ENCODE results near the gene CHST11. TPM values are rescaled to one million over a fixed set of nuclear protein-coding genes. Genes with fewer than 3 reads are reported as not detected.
A peak's percentile ranks its signal among the peaks of the same experiment; 100 is the strongest.

Gene CHST11
- total RNA-seq, 1 donor from 2014 or later: 7.7 TPM

DNA sequence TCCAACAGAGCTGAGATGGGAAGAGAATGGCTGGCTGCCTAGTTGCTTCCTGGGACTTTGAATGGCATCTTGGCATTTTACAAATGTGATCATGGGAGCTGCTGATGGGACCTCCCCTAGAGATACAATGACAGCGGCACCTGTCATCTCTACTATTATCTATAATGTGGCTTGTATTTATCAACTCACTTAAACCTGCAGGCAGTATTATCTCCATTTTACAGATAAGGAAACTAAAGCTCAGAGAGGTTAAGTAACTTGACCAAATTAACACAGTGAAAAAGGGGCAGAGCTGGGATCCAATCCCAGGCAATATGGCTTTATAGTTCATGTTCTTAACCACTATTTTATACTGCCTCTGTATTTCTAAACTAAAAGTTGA lies 111.7 kb downstream of the CHST11 start:
- H3K4me1 ChIP-seq: no peaks in the 10 kb centered on the region
- no peak overlapping the region for H3K4me3 Mint-ChIP-seq
- H3K79me2 ChIP-seq (ENCODE audit: low read depth): no peaks in the 10 kb centered on the region
- peaks cover 13% of the 10 kb centered on the region for H3K36me3 Mint-ChIP-seq
- no peaks in the 10 kb centered on the region for H3K36me3 ChIP-seq
- H3K4me1 Mint-ChIP-seq: peaks cover 7% of the 10 kb centered on the region
- no peak overlapping the region for H3K4me2 ChIP-seq
- H3K27ac ChIP-seq: no peak overlapping the region
- TF ChIP-seq, protein P1, sequence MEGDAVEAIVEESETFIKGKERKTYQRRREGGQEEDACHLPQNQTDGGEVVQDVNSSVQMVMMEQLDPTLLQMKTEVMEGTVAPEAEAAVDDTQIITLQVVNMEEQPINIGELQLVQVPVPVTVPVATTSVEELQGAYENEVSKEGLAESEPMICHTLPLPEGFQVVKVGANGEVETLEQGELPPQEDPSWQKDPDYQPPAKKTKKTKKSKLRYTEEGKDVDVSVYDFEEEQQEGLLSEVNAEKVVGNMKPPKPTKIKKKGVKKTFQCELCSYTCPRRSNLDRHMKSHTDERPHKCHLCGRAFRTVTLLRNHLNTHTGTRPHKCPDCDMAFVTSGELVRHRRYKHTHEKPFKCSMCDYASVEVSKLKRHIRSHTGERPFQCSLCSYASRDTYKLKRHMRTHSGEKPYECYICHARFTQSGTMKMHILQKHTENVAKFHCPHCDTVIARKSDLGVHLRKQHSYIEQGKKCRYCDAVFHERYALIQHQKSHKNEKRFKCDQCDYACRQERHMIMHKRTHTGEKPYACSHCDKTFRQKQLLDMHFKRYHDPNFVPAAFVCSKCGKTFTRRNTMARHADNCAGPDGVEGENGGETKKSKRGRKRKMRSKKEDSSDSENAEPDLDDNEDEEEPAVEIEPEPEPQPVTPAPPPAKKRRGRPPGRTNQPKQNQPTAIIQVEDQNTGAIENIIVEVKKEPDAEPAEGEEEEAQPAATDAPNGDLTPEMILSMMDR (IDR thresholded peaks at IDR 0.05): no peak
- no peak for TF ChIP-seq EZH2 (IDR thresholded peaks at IDR 0.05)
- TF ChIP-seq EZH2phosphoT487 (IDR thresholded peaks at IDR 0.05): no peak
- H3K4me3 ChIP-seq: no peak overlapping the region
- no peaks in the 10 kb centered on the region for H3F3A ChIP-seq (ENCODE audit: low read depth)
- H3K27me3 Mint-ChIP-seq (ENCODE audit: insufficient read depth, low read depth): peaks cover 3% of the 10 kb centered on the region
- H3K27me3 ChIP-seq: no peaks in the 10 kb centered on the region
- no peaks in the 10 kb centered on the region for H4K20me1 ChIP-seq (ENCODE audit: low read depth)
- H3K27ac Mint-ChIP-seq: peak overlapping the region; percentile 25
- no peak overlapping the region for H2AFZ ChIP-seq (replicated peaks)
- DNase-seq (ENCODE audit: low spot score): no peak
- peaks cover 11% of the 10 kb centered on the region for H3K9me3 Mint-ChIP-seq
- no peaks in the 10 kb centered on the region for H3K9me3 ChIP-seq (ENCODE audit: low read depth)
- H3K9ac ChIP-seq: no peak overlapping the region

DNA sequence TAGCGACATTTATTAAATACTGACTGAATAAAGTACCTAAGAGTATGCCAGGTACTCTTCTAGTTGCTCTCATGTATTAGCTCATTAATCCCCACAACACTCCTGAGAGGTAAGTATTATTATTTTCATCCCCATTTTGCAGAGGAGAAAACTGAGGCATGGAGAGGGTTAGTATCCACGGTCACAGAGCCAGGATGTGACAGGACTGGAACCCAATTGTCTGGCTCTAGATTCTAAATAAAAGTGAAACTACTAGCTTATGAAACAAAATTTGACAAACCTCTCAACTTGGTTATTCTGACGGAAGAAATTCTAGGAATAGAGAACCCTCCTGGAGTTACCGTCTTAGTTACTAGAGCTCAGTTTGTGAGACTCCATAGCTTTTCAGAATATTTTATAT lies 112.2 kb downstream of the CHST11 start:
- Mint-ChIP-seq H3K4me1 (peaks cover 7% of the 10 kb centered on the region), H3K9me3 (peaks cover 12% of the 10 kb centered on the region), H3K4me3 (no peak overlapping the region), H3K27me3 (ENCODE audit: insufficient read depth, low read depth) (peaks cover 3% of the 10 kb centered on the region), H3K27ac (no peak overlapping the region), H3K36me3 (peaks cover 9% of the 10 kb centered on the region)
- TF ChIP-seq EZH2 (IDR thresholded peaks at IDR 0.05) (no peak), EZH2phosphoT487 (IDR thresholded peaks at IDR 0.05) (no peak)
- TF ChIP-seq, protein P1 (IDR thresholded peaks at IDR 0.05): no peak
- DNase-seq (ENCODE audit: low spot score): no peak
- H3F3A ChIP-seq (ENCODE audit: low read depth): no peaks in the 10 kb centered on the region
- no peaks in the 10 kb centered on the region for H3K27me3 ChIP-seq
- no peaks in the 10 kb centered on the region for H4K20me1 ChIP-seq (ENCODE audit: low read depth)
- no peak overlapping the region for H3K9ac ChIP-seq
- H3K27ac ChIP-seq: no peak overlapping the region
- no peaks in the 10 kb centered on the region for H3K36me3 ChIP-seq
- no peaks in the 10 kb centered on the region for H3K79me2 ChIP-seq (ENCODE audit: low read depth)
- no peak overlapping the region for H2AFZ ChIP-seq (replicated peaks)
- H3K9me3 ChIP-seq (ENCODE audit: low read depth): no peaks in the 10 kb centered on the region
- no peak overlapping the region for H3K4me3 ChIP-seq
- H3K4me1 ChIP-seq: no peaks in the 10 kb centered on the region
- H3K4me2 ChIP-seq: no peak overlapping the region

DNA sequence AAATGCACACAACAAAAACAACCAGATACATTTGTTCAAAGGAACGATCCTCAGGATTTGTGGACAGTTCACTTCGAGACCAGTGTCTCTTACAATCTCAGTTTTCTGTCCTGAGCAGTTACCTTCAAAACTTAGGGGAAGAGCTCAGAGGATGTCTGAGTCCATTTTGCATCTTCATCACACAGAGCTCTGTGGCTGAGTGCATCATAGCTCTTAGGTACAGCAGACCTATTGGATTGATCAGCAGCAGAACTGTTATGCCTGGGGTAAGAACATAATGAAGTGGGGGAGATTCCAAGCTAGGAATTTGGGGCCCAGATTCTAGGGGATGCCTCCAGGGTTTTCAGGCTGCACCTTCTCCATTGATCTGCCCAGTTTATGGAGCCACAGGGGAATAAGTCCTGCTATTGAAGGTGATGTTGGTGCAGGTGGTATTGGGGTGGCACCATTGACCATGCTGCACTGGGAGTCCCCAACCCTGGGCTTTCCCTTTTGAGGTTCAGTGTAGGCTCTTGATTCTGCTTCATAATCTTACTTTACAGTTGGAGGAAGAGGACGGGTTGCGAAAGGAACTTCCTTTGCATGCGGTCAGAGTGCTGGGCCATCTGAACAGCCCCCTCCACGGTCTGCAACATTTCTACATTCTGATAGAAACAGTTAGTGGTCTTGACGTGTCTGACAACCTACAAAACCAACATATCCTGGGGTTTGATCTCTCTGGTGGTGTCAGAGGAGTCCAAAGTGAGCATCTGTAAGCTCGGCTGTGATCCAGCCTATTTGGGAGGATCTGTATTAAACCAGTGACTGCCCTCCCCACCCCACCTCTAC lies 112.8 kb downstream of the CHST11 start:
- Mint-ChIP-seq H3K4me3 (no peak overlapping the region), H3K36me3 (peaks cover 7% of the 10 kb centered on the region), H3K4me1 (peaks cover 7% of the 10 kb centered on the region), H3K27me3 (ENCODE audit: insufficient read depth, low read depth) (peaks cover 3% of the 10 kb centered on the region), H3K27ac (no peak overlapping the region), H3K9me3 (peaks cover 10% of the 10 kb centered on the region)
- Histone ChIP-seq H3K9me3 (ENCODE audit: low read depth) (no peaks in the 10 kb centered on the region), H3K79me2 (ENCODE audit: low read depth) (no peaks in the 10 kb centered on the region), H4K20me1 (ENCODE audit: low read depth) (no peaks in the 10 kb centered on the region), H3K4me1 (no peaks in the 10 kb centered on the region), H3K27me3 (no peaks in the 10 kb centered on the region), H3K4me2 (no peak overlapping the region), H3K36me3 (no peaks in the 10 kb centered on the region), H2AFZ (replicated peaks) (no peak overlapping the region), H3K27ac (no peak overlapping the region), H3K9ac (no peak overlapping the region), H3F3A (ENCODE audit: low read depth) (no peaks in the 10 kb centered on the region), H3K4me3 (no peak overlapping the region)
- no peak for DNase-seq (ENCODE audit: low spot score)
- TF ChIP-seq, protein P1 (IDR thresholded peaks at IDR 0.05): no peak
- TF ChIP-seq EZH2 (IDR thresholded peaks at IDR 0.05): no peak
- TF ChIP-seq EZH2phosphoT487 (IDR thresholded peaks at IDR 0.05): no peak

All from neural progenitor cell (in vitro differentiated cells).